M059J (cell line): ENCODE measurements around the gene GATD1. TPM values are rescaled to one million over a fixed set of nuclear protein-coding genes. Genes with fewer than 3 reads are reported as not detected.
A peak's percentile ranks its signal among the peaks of the same experiment; 100 is the strongest.

Source experiments
- DNase-seq: peaks from one replicate; pipeline ENCODE4 v3.0.0-alpha.2; 2012; ENCODE audit warnings: low read depth
- total RNA-seq: library from RNA; depleted of rRNA; stranded (reverse); fragments of >200 nt; shearing (Covaris generic); gene quantifications from 2 replicates; pipeline ENCODE4 v1.2.3, GENCODE V29; 2014; rRNA removed

Gene GATD1
- total RNA-seq, 1 experiment from 2014 or later = 25.6 TPM

- no peak for DNase-seq
Observed at GRCh38 chr11:727281-727701, 50.0 kb downstream of the GATD1 start.

- no peak for DNase-seq
Observed at GRCh38 chr11:726278-727220, 50.7 kb downstream of the GATD1 start.

DNA sequence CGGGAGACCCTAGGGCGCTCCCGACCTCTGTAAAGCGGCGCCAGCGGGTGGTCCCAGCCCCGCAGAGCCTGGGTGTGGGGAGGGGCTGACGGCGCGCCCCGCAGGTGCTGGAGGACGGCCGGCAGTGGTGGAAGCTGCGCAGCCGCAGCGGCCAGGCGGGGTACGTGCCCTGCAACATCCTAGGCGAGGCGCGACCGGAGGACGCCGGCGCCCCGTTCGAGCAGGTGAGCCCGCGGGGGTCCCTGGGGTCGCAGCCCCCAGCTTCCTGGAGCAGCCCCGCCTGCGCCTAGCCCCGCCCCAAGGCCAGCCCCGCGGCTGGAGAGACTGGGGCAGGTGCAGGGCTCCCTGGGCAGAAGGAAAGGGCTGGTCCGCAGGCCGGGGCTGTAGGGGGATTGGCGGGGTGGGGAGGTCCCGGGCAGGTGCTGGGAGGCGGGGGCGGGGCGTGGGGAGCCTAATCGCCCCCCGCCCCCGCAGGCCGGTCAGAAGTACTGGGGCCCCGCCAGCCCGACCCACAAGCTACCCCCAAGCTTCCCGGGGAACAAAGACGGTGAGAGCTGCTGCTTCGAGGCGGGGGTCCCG, 51.6 kb downstream of the GATD1 start:
- no peak for DNase-seq

GRCh38 chr11:724778-725386, 52.4 kb downstream of the GATD1 start:
- no peak for DNase-seq

DNA sequence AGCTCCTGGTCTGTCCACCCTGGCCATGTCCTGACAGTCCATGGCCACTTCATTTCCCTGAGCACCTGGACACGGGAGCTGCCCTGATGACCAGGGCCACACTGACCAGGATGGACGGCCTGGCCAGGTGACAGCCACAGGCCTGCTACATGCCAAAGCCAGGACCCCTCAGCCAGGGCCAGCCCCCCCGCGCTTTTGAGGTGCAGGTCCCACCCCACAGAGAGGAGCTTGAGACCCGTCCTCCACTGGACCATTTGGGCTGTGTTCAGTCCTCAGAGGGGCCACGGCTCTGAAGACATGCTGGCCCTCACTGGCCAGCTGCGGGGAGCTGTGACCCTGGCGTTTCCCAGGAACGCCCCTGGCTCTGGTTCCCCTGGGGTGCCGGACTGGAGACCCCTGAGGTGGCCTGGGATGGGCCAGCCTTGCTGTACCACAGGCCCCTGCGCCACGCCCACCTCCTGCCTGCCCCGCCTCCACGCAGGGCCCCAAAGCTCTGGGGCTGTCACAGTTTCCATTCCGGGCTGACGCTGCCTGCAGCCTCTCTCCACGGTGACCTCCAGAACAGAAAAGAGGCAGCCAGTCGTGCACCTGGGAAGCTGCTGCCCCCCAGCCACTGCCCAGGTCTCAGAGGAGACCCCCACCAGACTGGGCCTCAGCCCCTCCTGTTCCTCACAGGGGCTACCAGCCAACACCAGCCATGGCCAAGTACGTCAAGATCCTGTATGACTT, 53.1 kb downstream of the GATD1 start:
- no peak for DNase-seq

DNA sequence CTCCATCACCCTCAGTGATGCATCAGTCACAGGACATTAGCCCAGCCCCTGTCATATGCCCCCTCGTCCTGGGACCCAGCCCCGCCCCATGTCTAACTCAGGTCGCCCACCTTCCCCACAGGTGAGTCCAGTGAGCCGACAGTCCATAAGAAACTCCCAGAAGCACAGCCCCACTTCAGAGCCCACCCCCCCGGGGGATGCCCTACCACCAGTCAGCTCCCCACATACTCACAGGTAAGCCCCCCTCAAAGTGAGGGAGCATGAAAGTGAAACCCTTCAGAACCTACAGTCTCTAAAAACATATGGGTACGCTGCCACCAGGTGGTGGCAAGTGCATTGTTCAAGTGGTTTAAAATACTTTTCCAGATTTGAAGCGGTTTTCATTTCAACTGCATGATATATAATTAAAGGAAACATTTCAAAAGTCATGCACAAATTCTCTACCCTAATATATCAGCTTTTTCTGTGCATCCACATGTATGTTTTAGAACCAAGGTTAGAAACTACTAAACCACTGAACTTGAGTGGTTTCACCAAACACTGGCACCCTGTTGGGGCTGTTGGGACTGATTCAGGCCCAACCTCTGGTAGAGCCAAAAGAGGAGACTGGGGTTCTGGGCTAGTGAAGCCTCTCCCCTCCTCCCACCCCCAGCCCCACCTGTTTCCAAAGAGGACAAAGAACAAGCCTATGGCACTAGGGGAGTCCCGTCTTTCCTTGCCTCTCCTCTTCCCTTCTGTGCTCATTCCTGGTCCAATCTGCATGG, 54.0 kb downstream of the GATD1 start:
- peak; percentile 68 for DNase-seq

DNA sequence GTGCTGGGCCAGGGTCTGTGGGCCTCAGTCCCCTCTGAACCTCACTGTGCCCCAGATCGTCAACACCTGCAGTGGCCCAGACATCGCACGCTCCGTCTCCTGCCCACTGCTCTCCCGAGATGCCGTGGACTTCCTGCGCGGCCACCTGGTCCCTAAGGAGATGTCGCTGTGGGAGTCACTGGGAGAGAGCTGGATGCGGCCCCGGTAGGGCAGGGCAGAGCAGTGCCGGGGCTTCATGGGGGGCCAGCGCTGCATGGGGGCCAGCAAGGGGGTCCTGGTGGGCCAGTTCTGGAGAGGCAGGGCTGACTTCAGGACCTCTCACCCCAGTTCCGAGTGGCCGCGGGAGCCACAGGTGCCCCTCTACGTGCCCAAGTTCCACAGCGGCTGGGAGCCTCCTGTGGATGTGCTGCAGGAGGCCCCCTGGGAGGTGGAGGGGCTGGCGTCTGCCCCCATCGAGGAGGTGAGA, 54.9 kb downstream of the GATD1 start:
- no peak for DNase-seq

GRCh38 chr11:721741-722345, 55.4 kb downstream of the GATD1 start:
- DNase-seq = no peak

GRCh38 chr11:721247-721740, 56.0 kb downstream of the GATD1 start:
- no peak for DNase-seq

GRCh38 chr11:720642-721246, 56.5 kb downstream of the GATD1 start:
- DNase-seq = peak; percentile 43

DNA sequence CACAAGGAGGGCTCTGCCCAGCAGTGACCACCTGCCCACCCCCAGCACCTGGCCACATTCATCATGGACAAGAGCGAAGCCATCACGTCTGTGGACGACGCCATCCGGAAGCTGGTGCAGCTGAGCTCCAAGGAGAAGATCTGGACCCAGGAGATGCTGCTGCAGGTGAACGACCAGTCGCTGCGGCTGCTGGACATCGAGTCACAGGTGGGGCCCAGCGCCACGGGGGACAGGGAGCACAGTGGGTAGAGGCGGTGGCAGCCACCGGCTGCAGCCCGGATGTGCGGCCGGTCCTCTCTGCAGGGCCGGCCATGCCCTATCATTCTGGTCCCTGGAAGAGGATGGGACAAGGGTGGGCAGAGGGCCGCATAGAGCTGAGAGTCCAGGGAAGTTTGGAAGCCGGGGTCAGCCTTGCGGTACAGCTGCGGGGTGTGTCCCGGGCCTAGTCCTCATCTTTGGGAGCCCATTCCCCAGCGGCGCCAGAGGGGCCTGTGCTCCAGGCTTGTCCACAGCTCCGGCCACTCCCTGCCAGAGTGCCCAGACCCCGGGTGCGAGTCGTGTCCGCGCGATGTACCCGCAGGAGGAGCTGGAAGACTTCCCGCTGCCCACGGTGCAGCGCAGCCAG, 57.2 kb downstream of the GATD1 start:
- DNase-seq = no peak

- DNase-seq = no peak
Observed at GRCh38 chr11:719214-720016, 57.9 kb downstream of the GATD1 start.

Other genes with a start within 250 kb of the GATD1 start
- gene HRAS, start 241.9 kb downstream of the GATD1 start, total RNA-seq = 56.9 and 110 TPM in 2 replicates
- gene LRRC56, start 240.0 kb downstream of the GATD1 start, total RNA-seq = 0.25 and 0.34 TPM in 2 replicates
- gene LMNTD2, start 216.7 kb downstream of the GATD1 start, total RNA-seq = 1.1 and 3.8 TPM in 2 replicates
- 53.4 and 56.0 TPM in 2 replicates for gene RASSF7, start 216.5 kb downstream of the GATD1 start, total RNA-seq
- gene PHRF1, start 201.0 kb downstream of the GATD1 start, total RNA-seq = 17.0 and 24.3 TPM in 2 replicates
- not detected in 2 replicates for gene IRF7, start 161.5 kb downstream of the GATD1 start, total RNA-seq
- gene CDHR5, start 152.5 kb downstream of the GATD1 start, total RNA-seq = not detected in 2 replicates
- gene SCT, start 150.3 kb downstream of the GATD1 start, total RNA-seq = not detected in 2 replicates
- gene DRD4, start 140.2 kb downstream of the GATD1 start, total RNA-seq = not detected in 2 replicates
- 31.0 and 50.8 TPM in 2 replicates for gene DEAF1, start 82.3 kb downstream of the GATD1 start, total RNA-seq
- 7.9 and 14.9 TPM in 2 replicates for gene TMEM80, start 81.7 kb downstream of the GATD1 start, total RNA-seq
- 4.9 and 10.6 TPM in 2 replicates for gene EPS8L2, start 71.3 kb downstream of the GATD1 start, total RNA-seq
- gene TALDO1, start 30.0 kb downstream of the GATD1 start, total RNA-seq = 247 and 252 TPM in 2 replicates
- gene CEND1, start 12.6 kb upstream of the GATD1 start, total RNA-seq = not detected in 2 replicates
- gene SLC25A22, start 20.8 kb upstream of the GATD1 start, total RNA-seq = 7.5 and 26.5 TPM in 2 replicates
- gene PIDD1, start 27.7 kb upstream of the GATD1 start, total RNA-seq = 3.3 and 8.2 TPM in 2 replicates
- gene RPLP2, start 32.5 kb upstream of the GATD1 start, total RNA-seq = 714 and 877 TPM in 2 replicates
- 27.8 and 50.0 TPM in 2 replicates for gene PNPLA2, start 41.4 kb upstream of the GATD1 start, total RNA-seq
- 2.1 and 9.6 TPM in 2 replicates for gene CRACR2B, start 50.4 kb upstream of the GATD1 start, total RNA-seq
- 588 and 642 TPM in 2 replicates for gene CD151, start 55.5 kb upstream of the GATD1 start, total RNA-seq
- gene POLR2L, start 65.0 kb upstream of the GATD1 start, total RNA-seq = 147 and 201 TPM in 2 replicates
- 207 and 240 TPM in 2 replicates for gene TSPAN4, start 65.4 kb upstream of the GATD1 start, total RNA-seq
- 88.2 and 92.6 TPM in 2 replicates for gene CHID1, start 133.3 kb upstream of the GATD1 start, total RNA-seq
- gene AP2A2, start 148.4 kb upstream of the GATD1 start, total RNA-seq = 40.9 and 49.3 TPM in 2 replicates